H9 (cell line): ENCODE results near the gene LRRFIP2. TPM values are rescaled to one million over a fixed set of nuclear protein-coding genes. Genes with fewer than 3 reads are reported as not detected.

Experiments used
- DNase-seq: peaks from one replicate; pipeline ENCODE4 v3.0.0-alpha.2; 2017
- H2AFZ ChIP-seq: one replicate; pipeline ENCODE4 v1.6.1; 2013; ENCODE audit warnings: mild to moderate bottlenecking, low read length, control low read depth, moderate library complexity
- H2AK5ac ChIP-seq: 2 replicates; pipeline ENCODE4 v1.6.1; 2013; ENCODE audit warnings: low read length, control low read depth, mixed read lengths; ENCODE audit not compliant: insufficient read length
- H2BK120ac ChIP-seq: one replicate; pipeline ENCODE4 v1.6.1; 2013; ENCODE audit warnings: low read depth, mild to moderate bottlenecking, low read length, control low read depth, inconsistent platforms; ENCODE audit not compliant: poor library complexity, severe bottlenecking
- H2BK12ac ChIP-seq: 2 replicates; pipeline ENCODE4 v1.6.1; 2013; ENCODE audit warnings: low read length, control low read depth, mixed read lengths, low read depth; ENCODE audit not compliant: insufficient read length
- H2BK15ac ChIP-seq: 2 replicates; pipeline ENCODE4 v1.6.1; 2013; ENCODE audit warnings: low read depth, low read length, control low read depth
- H2BK20ac ChIP-seq: one replicate; pipeline ENCODE4 v1.6.1; 2013; ENCODE audit warnings: low read depth, mild to moderate bottlenecking, low read length, control low read depth, inconsistent platforms; ENCODE audit not compliant: poor library complexity, severe bottlenecking
- H2BK5ac ChIP-seq: 2 replicates; pipeline ENCODE4 v1.6.1; 2013; ENCODE audit warnings: low read length, control low read depth, mixed read lengths; ENCODE audit not compliant: insufficient read length
- H3K14ac ChIP-seq: 2 replicates; pipeline ENCODE4 v1.6.1; 2013; ENCODE audit warnings: low read length, control low read depth; ENCODE audit not compliant: insufficient read depth
- H3K18ac ChIP-seq: 2 replicates; pipeline ENCODE4 v1.6.1; 2013; ENCODE audit warnings: low read depth, mild to moderate bottlenecking, mixed read lengths, low read length, control low read depth; ENCODE audit not compliant: insufficient read length
- H3K23ac ChIP-seq: 2 replicates; pipeline ENCODE4 v1.6.1; 2013; ENCODE audit warnings: low read length, control low read depth, mixed read lengths, low read depth; ENCODE audit not compliant: insufficient read length
- H3K23me2 ChIP-seq: 2 replicates; pipeline ENCODE4 v1.6.1; 2013; ENCODE audit warnings: low read depth, mild to moderate bottlenecking, mixed read lengths, low read length, control low read depth; ENCODE audit not compliant: insufficient read length, poor library complexity, severe bottlenecking
- H3K27ac ChIP-seq: 2 replicates; pipeline ENCODE4 v1.5.1; 2013; ENCODE audit warnings: low read length, control low read depth, mixed read lengths, low read depth; ENCODE audit not compliant: insufficient read length
- H3K27me3 ChIP-seq: 2 replicates; pipeline ENCODE4 v1.6.1; 2013; ENCODE audit warnings: low read length, control low read depth, inconsistent platforms; ENCODE audit not compliant: insufficient read depth
- H3K4ac ChIP-seq: 2 replicates; pipeline ENCODE4 v1.6.1; 2013; ENCODE audit warnings: low read depth, mild to moderate bottlenecking, control low read depth, inconsistent platforms, low read length, moderate library complexity
- H3K4me1 ChIP-seq: 2 replicates; pipeline ENCODE4 v1.6.1; 2013; ENCODE audit warnings: low read length, control low read depth, inconsistent platforms; ENCODE audit not compliant: insufficient read depth
- H3K4me2 ChIP-seq: 2 replicates; pipeline ENCODE4 v1.6.1; 2013; ENCODE audit warnings: low read length, control low read depth, mixed read lengths; ENCODE audit not compliant: insufficient read length, insufficient read depth
- H3K56ac ChIP-seq: 2 replicates; pipeline ENCODE4 v1.6.1; 2013; ENCODE audit warnings: low read depth, mild to moderate bottlenecking, mixed read lengths, low read length, control low read depth; ENCODE audit not compliant: insufficient read length
- H3K79me1 ChIP-seq: 2 replicates; pipeline ENCODE4 v1.6.1; 2013; ENCODE audit warnings: low read depth, mild to moderate bottlenecking, moderate library complexity, low read length, control low read depth, inconsistent platforms; ENCODE audit not compliant: insufficient read depth, poor library complexity, severe bottlenecking
- H3K79me2 ChIP-seq: 2 replicates; pipeline ENCODE4 v1.6.1; 2013; ENCODE audit warnings: low read length, control low read depth, inconsistent platforms; ENCODE audit not compliant: insufficient read depth
- H3K9ac ChIP-seq: 2 replicates; pipeline ENCODE4 v1.6.1; 2013; ENCODE audit warnings: low read length, control low read depth, mixed read lengths; ENCODE audit not compliant: insufficient read length; ENCODE audit errors: extremely low read depth
- H3K9me3 ChIP-seq: one replicate; pipeline ENCODE4 v1.6.1; 2013; ENCODE audit warnings: low read depth, low read length, inconsistent platforms; ENCODE audit not compliant: control insufficient read depth
- H3T11ph ChIP-seq: one replicate; pipeline ENCODE4 v1.6.1; 2013; ENCODE audit warnings: mild to moderate bottlenecking, low read length, control low read depth, inconsistent platforms
- H4K20me1 ChIP-seq: one replicate; pipeline ENCODE4 v1.6.1; 2013; ENCODE audit not compliant: control insufficient read depth, insufficient read length, insufficient read depth
- H4K5ac ChIP-seq: 2 replicates; pipeline ENCODE4 v1.6.1; 2013; ENCODE audit warnings: low read depth, mild to moderate bottlenecking, mixed read lengths, low read length, control low read depth; ENCODE audit not compliant: insufficient read length
- H4K8ac ChIP-seq: replicated peaks from 2 replicates; pipeline ENCODE4 v1.6.1; 2013; ENCODE audit warnings: low read length, control low read depth, mixed read lengths, low read depth; ENCODE audit not compliant: insufficient read length
- H4K91ac ChIP-seq: 2 replicates; pipeline ENCODE4 v1.6.1; 2013; ENCODE audit warnings: low read depth, mild to moderate bottlenecking, moderate library complexity, mixed read lengths, low read length, control low read depth; ENCODE audit not compliant: insufficient read length
- H3K27ac Mint-ChIP-seq, 3 experiments: 2 replicates in 2 of 3; 3 replicates in 1 of 3; pipeline ENCODE4 v1.8.0; 2020 to 2021; ENCODE audit warnings: mixed read lengths in 3 of 3, mild to moderate bottlenecking in 1 of 3, moderate library complexity in 1 of 3
- H3K27me3 Mint-ChIP-seq: 2 replicates; pipeline ENCODE4 v1.8.0; 2021; ENCODE audit warnings: low read depth, mild to moderate bottlenecking, moderate library complexity, mixed read lengths
- H3K36me3 Mint-ChIP-seq, 3 experiments: 2 replicates in 2 of 3; 3 replicates in 1 of 3; pipeline ENCODE4 v1.8.0; 2020 to 2021; ENCODE audit warnings: low read depth in 3 of 3, mixed read lengths in 3 of 3; ENCODE audit not compliant: insufficient read depth in 1 of 3
- H3K4me1 Mint-ChIP-seq, 2 experiments: 2 replicates each; pipeline ENCODE4 v1.8.0; 2020; ENCODE audit warnings: mixed read lengths in 2 of 2
- H3K4me3 Mint-ChIP-seq, 2 experiments: 2 replicates in 1 of 2; 3 replicates in 1 of 2; pipeline ENCODE4 v1.8.0; 2020 to 2021; ENCODE audit warnings: mild to moderate bottlenecking in 2 of 2, mixed read lengths in 2 of 2, moderate library complexity in 1 of 2
- H3K9me3 Mint-ChIP-seq, 2 experiments: 2 replicates in 1 of 2; 3 replicates in 1 of 2; pipeline ENCODE4 v1.8.0; 2020; ENCODE audit warnings: mild to moderate bottlenecking in 2 of 2, mixed read lengths in 2 of 2, moderate library complexity in 1 of 2
- CTCF ChIP-seq: fragments of 200-600 bp; sonication (generic); conservative IDR thresholded peaks from 3 replicates; pipeline ENCODE4 v1.8.0; 2021; ENCODE audit warnings: antibody characterized with exemption, mild to moderate bottlenecking
- total RNA-seq: library from RNA; stranded (reverse); gene quantifications from 2 replicates; pipeline ENCODE4 v1.2.1, GENCODE V29; 2021

LRRFIP2 gene
- total RNA-seq, 1 experiment from 2014 or later, result 30.7 TPM

GRCh38 chr3:37029516-37030163, 144.7 kb downstream of the LRRFIP2 start:
- Histone ChIP-seq H3K23ac (no peak overlapping the region), H3T11ph (no peak overlapping the region), H3K4me2 (no peak overlapping the region), H3K9ac (no peak overlapping the region), H3K56ac (no peak overlapping the region), H4K91ac (no peak overlapping the region), H2BK5ac (no peak overlapping the region), H4K20me1 (no peaks in the 10 kb centered on the region), H4K8ac (no peak overlapping the region), H4K5ac (no peak overlapping the region), H3K14ac (no peak overlapping the region), H3K27ac (no peak overlapping the region), H3K79me1 (peaks cover 3% of the 10 kb centered on the region), H2BK20ac (no peak overlapping the region), H3K4ac (no peak overlapping the region), H2AK5ac (no peak overlapping the region), H3K23me2 (no peaks in the 10 kb centered on the region), H2AFZ (no peak overlapping the region), H2BK12ac (no peak overlapping the region), H3K9me3 (no peaks in the 10 kb centered on the region), H3K18ac (no peak overlapping the region), H2BK120ac (no peak overlapping the region), H2BK15ac (no peak overlapping the region), H3K79me2 (no peaks in the 10 kb centered on the region; the same call in 1 of the 2 replicates), H3K4me1 (no peaks in the 10 kb centered on the region), H3K27me3 (no peaks in the 10 kb centered on the region)
- H3K27ac Mint-ChIP-seq, result no peak overlapping the region
- DNase-seq, result no peak
- no peak for TF ChIP-seq CTCF
- no peak overlapping the region for H3K4me3 Mint-ChIP-seq
- no peaks in the 10 kb centered on the region for H3K27me3 Mint-ChIP-seq
- H3K4me1 Mint-ChIP-seq, result no peaks in the 10 kb centered on the region
- peaks cover 42 to 74% (median 63%) of the 10 kb centered on the region in 3 experiments for H3K36me3 Mint-ChIP-seq
- peaks cover 0 to 3% of the 10 kb centered on the region in 2 experiments; a peak in 2 of 5 replicates for H3K9me3 Mint-ChIP-seq
